Endothelial cell of umbilical vein (primary cell): Measurements from ENCODE around the gene PLPP1. TPM values are rescaled to one million over a fixed set of nuclear protein-coding genes. Genes with fewer than 3 reads are reported as not detected.

ENCODE experiments used
- BruUV-seq: library from RNA; stranded (reverse); fragments of 400-500 nt; replicated peaks from 2 replicates; lab custom pipeline; 2021; lab: Mats Ljungman, UMichigan
- CTCF ChIA-PET: fragments of 300-600, 350-600 bp; sonication (Branson Sonifier 250); formaldehyde crosslinking; loops from one replicate; lab custom pipeline; 2021; ENCODE audit warnings: antibody characterized with exemption, inconsistent platforms; lab: Charles Lee
- POLR2A ChIA-PET: fragments of 300-600, 350-600 bp; sonication (Branson Sonifier 250); formaldehyde crosslinking; loops from one replicate; lab custom pipeline; 2021; ENCODE audit warnings: antibody characterized with exemption, inconsistent platforms; lab: Charles Lee
- DNase-seq: peaks from one replicate; pipeline ENCODE4 v3.0.0-alpha.2; 2011; ENCODE audit warnings: low read depth, low spot score
- FAIRE-seq: peaks from 2 replicates; lab custom pipeline; 2011; peaks lifted over from hg19 to GRCh38; lab: Jason Lieb, UNC
- H2AFZ ChIP-seq: 2 replicates; pipeline ENCODE4 v1.6.0; 2012; ENCODE audit warnings: low read depth, low read length, control low read depth, inconsistent platforms
- H3K27ac ChIP-seq: 2 replicates; pipeline ENCODE4 v1.5.1; 2011; ENCODE audit warnings: low read depth, mild to moderate bottlenecking, control low read depth, low read length, moderate library complexity; ENCODE audit not compliant: insufficient read depth
- H3K27me3 ChIP-seq, 2 experiments: 2 replicates each; pipeline versions ENCODE4 v1.6.0 to v1.6.1; 2011; ENCODE audit warnings: low read length in 2 of 2, mixed read lengths in 1 of 2; ENCODE audit not compliant: control insufficient read depth in 2 of 2, insufficient read depth in 2 of 2
- H3K36me3 ChIP-seq, 2 experiments: 2 replicates in 1 of 2; 3 replicates in 1 of 2; pipeline ENCODE4 v1.5.1; 2011; ENCODE audit warnings: low read length in 2 of 2, mild to moderate bottlenecking in 1 of 2, moderate library complexity in 1 of 2; ENCODE audit not compliant: control insufficient read depth in 2 of 2, insufficient read depth in 2 of 2; ENCODE audit errors: extremely low read depth in 1 of 2
- H3K4me1 ChIP-seq: 3 replicates; pipeline ENCODE4 v1.5.1; 2011; ENCODE audit warnings: mild to moderate bottlenecking, low read length; ENCODE audit not compliant: control insufficient read depth, insufficient read depth; ENCODE audit errors: extremely low read depth
- H3K4me2 ChIP-seq: 2 replicates; pipeline ENCODE4 v1.6.1; 2011; ENCODE audit warnings: low read length, control low read depth, mixed read lengths; ENCODE audit not compliant: insufficient read depth
- H3K4me3 ChIP-seq, 3 experiments: fragments of 200-600 bp in 1 of 3; sonication (generic), shearing (Covaris generic) in 1 of 3; replicated peaks in 1 of 3; 2 replicates each; pipeline ENCODE4 v1.5.1; 2011 to 2016; ENCODE audit warnings: control low read depth in 3 of 3, low read length in 3 of 3, mild to moderate bottlenecking in 2 of 3, inconsistent platforms in 1 of 3, low read depth in 1 of 3, moderate library complexity in 1 of 3; ENCODE audit not compliant: insufficient read depth in 1 of 3
- H3K79me2 ChIP-seq: 2 replicates; pipeline ENCODE4 v1.6.0; 2012; ENCODE audit warnings: low read length, inconsistent platforms; ENCODE audit not compliant: control insufficient read depth, insufficient read depth
- H3K9ac ChIP-seq: replicated peaks from 2 replicates; pipeline ENCODE3; 2011; ENCODE audit warnings: low read length, control low read depth; ENCODE audit not compliant: insufficient read depth; ENCODE audit errors: extremely low read depth
- H3K9me1 ChIP-seq: replicated peaks from 3 replicates; pipeline ENCODE4 v1.6.0; 2011; ENCODE audit warnings: mild to moderate bottlenecking, low read length; ENCODE audit not compliant: control insufficient read depth, insufficient read depth; ENCODE audit errors: extremely low read depth
- H3K9me3 ChIP-seq: replicated peaks from 2 replicates; pipeline ENCODE4 v1.5.1; 2012; ENCODE audit warnings: low read length, inconsistent platforms; ENCODE audit not compliant: control insufficient read depth, insufficient read depth
- H4K20me1 ChIP-seq: replicated peaks from 2 replicates; pipeline ENCODE3; 2011; ENCODE audit warnings: mild to moderate bottlenecking, low read length; ENCODE audit not compliant: control insufficient read depth, insufficient read depth; ENCODE audit errors: extremely low read depth
- CTCF ChIP-seq, 2 donors: IDR thresholded peaks; 1 replicate in 1 of 2; 2 replicates in 1 of 2; pipeline ENCODE4 v1.5.1; 2011; ENCODE audit warnings: low read length in 2 of 2, mild to moderate bottlenecking in 2 of 2, moderate library complexity in 2 of 2, control low read depth in 1 of 2, inconsistent platforms in 1 of 2, low read depth in 1 of 2; ENCODE audit not compliant: insufficient read depth in 1 of 2; ENCODE audit errors: extremely low read depth in 1 of 2
- EZH2 ChIP-seq: IDR thresholded peaks from 2 replicates; pipeline ENCODE4 v1.6.1; 2012; ENCODE audit warnings: borderline replicate concordance, low read depth, mild to moderate bottlenecking, moderate library complexity, low read length, inconsistent platforms; ENCODE audit not compliant: severe bottlenecking
- FOS ChIP-seq: IDR thresholded peaks from 2 replicates; pipeline ENCODE4 v1.6.1; 2011; ENCODE audit warnings: mild to moderate bottlenecking, low read length, moderate library complexity, borderline replicate concordance; ENCODE audit not compliant: insufficient read depth
- GATA2 ChIP-seq: IDR thresholded peaks from 2 replicates; pipeline ENCODE4 v1.7.0; 2011; ENCODE audit warnings: low read depth, mild to moderate bottlenecking, moderate library complexity, mixed read lengths, low read length; ENCODE audit not compliant: insufficient read length, insufficient read depth
- JUN ChIP-seq: IDR thresholded peaks from 2 replicates; pipeline ENCODE4 v1.6.1; 2011; ENCODE audit warnings: borderline replicate concordance, low read depth; ENCODE audit not compliant: insufficient read length, insufficient read depth
- MYC ChIP-seq: IDR thresholded peaks from one replicate; pipeline ENCODE4 v1.6.1; 2011; ENCODE audit warnings: mild to moderate bottlenecking, low read depth, low read length
- POLR2A ChIP-seq: IDR thresholded peaks from 2 replicates; pipeline ENCODE4 v1.6.1; 2012; ENCODE audit warnings: low read depth, mild to moderate bottlenecking, control low read depth, low read length
- POLR2AphosphoS5 ChIP-seq: IDR thresholded peaks from 2 replicates; pipeline ENCODE4 v1.6.1; 2012; ENCODE audit warnings: low read depth, mild to moderate bottlenecking, control low read depth, low read length, moderate library complexity; ENCODE audit not compliant: insufficient read depth
- dilution Hi-C: fragments of 300-500 bp; cut with MboI; formaldehyde crosslinking; loops from one replicate; pipeline ENCODE4 v1.15.0; 2019; ENCODE audit warnings: low sequenced_read_pairs; ENCODE audit not compliant: extremely low pct_ligation_motif_present
- intact Hi-C: fragments of 100-400 bp; cut with micrococcal nuclease; formaldehyde crosslinking; loops from one replicate; pipeline ENCODE4 v1.10.0; 2022
- polyA plus RNA-seq, 4 experiments: library from polyadenylated mRNA; depleted of rRNA in 3 of 4; stranded (reverse) in 3 of 4; unstranded in 1 of 4; fragments of >200 nt; gene quantifications; 2 replicates each; pipeline versions ENCODE4 v1.2.1 to v1.2.3, GENCODE V29; 2011 to 2012; ENCODE audit warnings: missing spikeins in 1 of 4
- total RNA-seq: library from RNA; stranded (reverse); gene quantifications from 2 replicates; pipeline ENCODE4 v1.2.3, GENCODE V29; 2021
- TF ChIP-seq, protein P1 (sequence below): IDR thresholded peaks from 2 replicates; pipeline ENCODE4 v1.6.1; 2011; ENCODE audit not compliant: insufficient read depth, insufficient read length

Gene PLPP1
- total and polyA plus RNA-seq, 2 donors (not counting 3 experiments of a cell fraction or from before 2014, with no cell fraction given) = 14.3 to 25.9 TPM

- Histone ChIP-seq H3K27me3 (no peaks in the 10 kb centered on the region), H3K27ac (no peak overlapping the region), H3K9me3 (no peaks in the 10 kb centered on the region), H4K20me1 (no peaks in the 10 kb centered on the region), H3K9ac (no peak overlapping the region), H2AFZ (no peak overlapping the region), H3K4me1 (peaks cover 8% of the 10 kb centered on the region), H3K4me3 (no peak overlapping the region), H3K79me2 (peaks cover 5% of the 10 kb centered on the region), H3K9me1 (peaks cover 2% of the 10 kb centered on the region), H3K4me2 (no peak overlapping the region), H3K36me3 (peaks cover 0 to 2% of the 10 kb centered on the region in 2 experiments)
- POLR2A ChIA-PET = no interaction called here
- CTCF ChIA-PET = interaction anchor here (1.0 to 2.5 kb wide), 6 partner anchors 9 to 306 kb away, joined by 3 to 8 read pairs (median 6); no protein-coding TSS in a partner anchor
- no TSS peak for BruUV-seq
- FAIRE-seq (no peak), DNase-seq (no peak)
- no peak for TF ChIP-seq POLR2AphosphoS5
- TF ChIP-seq GATA2 = no peak
- TF ChIP-seq POLR2A = no peak
- TF ChIP-seq, protein P1, sequence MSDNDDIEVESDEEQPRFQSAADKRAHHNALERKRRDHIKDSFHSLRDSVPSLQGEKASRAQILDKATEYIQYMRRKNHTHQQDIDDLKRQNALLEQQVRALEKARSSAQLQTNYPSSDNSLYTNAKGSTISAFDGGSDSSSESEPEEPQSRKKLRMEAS = no peak
- no peak for TF ChIP-seq CTCF (IDR thresholded peaks at IDR 0.05; ENCODE audit: extremely low read depth in 1 of 2, insufficient read depth in 1 of 2, low read depth in 1 of 2, low read length in 2 of 2)
- no peak for TF ChIP-seq EZH2
- TF ChIP-seq JUN = no peak
- TF ChIP-seq MYC = no peak
- no peak for TF ChIP-seq FOS
- dilution Hi-C loops (no loop called here), intact Hi-C loops (no loop called here)
Observed at GRCh38 chr5:55385846-55386245, 148.9 kb downstream of the PLPP1 start.
